Gastrocnemius medialis (tissue), 4 donors: ENCODE results near the gene GREB1L. TPM values are rescaled to one million over a fixed set of nuclear protein-coding genes. Genes with fewer than 3 reads are reported as not detected.

Experiments
- ATAC-seq, 2 donors: fragments of 150-250 bp; one replicate each; pipeline ENCODE4 v1.9.1; 2016
- DNase-seq, 2 donors: peaks; one replicate each; pipeline ENCODE4 v3.0.0-alpha.2; 2019
- H3K27ac ChIP-seq, 4 donors: fragments of 200-600 bp; sonication (generic); 1 replicate in 1 of 4; 2 replicates in 3 of 4; pipeline ENCODE4 v1.5.1; 2016 to 2018; ENCODE audit warnings: mild to moderate bottlenecking in 2 of 4, moderate library complexity in 1 of 4
- H3K27me3 ChIP-seq, 3 donors: fragments of 200-600 bp; sonication (generic) in 2 of 3; 1 replicate in 1 of 3; 2 replicates in 2 of 3; pipeline versions ENCODE4 v1.5.1 to v1.6.0; 2016 to 2019; ENCODE audit warnings: mild to moderate bottlenecking in 1 of 3, moderate library complexity in 1 of 3
- H3K36me3 ChIP-seq, 2 donors: fragments of 200-600 bp; sonication (generic) in 1 of 2; one replicate each; pipeline ENCODE4 v1.5.1; 2017 to 2018
- H3K4me1 ChIP-seq, 2 donors: fragments of 200-600 bp; sonication (generic) in 1 of 2; one replicate each; pipeline ENCODE4 v1.5.1; 2016 to 2017; ENCODE audit warnings: mild to moderate bottlenecking in 2 of 2
- H3K4me3 ChIP-seq, 4 donors: fragments of 200-600 bp; sonication (generic) in 3 of 4; 1 replicate in 1 of 4; 2 replicates in 3 of 4; pipeline ENCODE4 v1.5.1; 2016 to 2019; ENCODE audit warnings: mild to moderate bottlenecking in 2 of 4
- H3K9me3 ChIP-seq, 3 donors: fragments of 200-600 bp; sonication (generic) in 2 of 3; 1 replicate in 1 of 3; 2 replicates in 2 of 3; pipeline ENCODE4 v1.5.1; 2016 to 2019
- POLR2A ChIP-seq, 2 donors: fragments of 450-650 bp; IDR thresholded peaks; one replicate each; pipeline ENCODE4 v1.6.1; 2017; ENCODE audit warnings: antibody characterized with exemption in 2 of 2, mild to moderate bottlenecking in 2 of 2, moderate library complexity in 2 of 2
- in situ Hi-C, 4 donors: fragments of 200-750 bp; cut with MboI; loops; one replicate each; pipeline versions ENCODE4 v1.15.0 to v1.8.0; 2017; ENCODE audit warnings: low sequenced_read_pairs in 4 of 4
- intact Hi-C: fragments of 100-400 bp; cut with DNase I; formaldehyde crosslinking; loops from one replicate; pipeline ENCODE4 v1.15.1; 2023; ENCODE audit warnings: low total_unique reads
- total RNA-seq, 4 donors: library from RNA; depleted of rRNA; stranded (reverse); fragments of >200 nt; gene quantifications; one replicate each; pipeline versions ENCODE4 v1.1.0 to v1.2.3, GENCODE V29; 2016
- TF ChIP-seq, protein P1 (sequence below), 5 experiments: fragments of 450-650 bp in 3 of 5; fragments of 200-600 bp in 2 of 5; sonication (generic) in 2 of 5; IDR thresholded peaks in 4 of 5; conservative IDR thresholded peaks in 1 of 5; 1 replicate in 4 of 5; 2 replicates in 1 of 5; pipeline ENCODE4 v1.5.1; 2016 to 2019; ENCODE audit warnings: antibody characterized with exemption in 5 of 5, mild to moderate bottlenecking in 3 of 5, moderate library complexity in 3 of 5

Gene GREB1L
- total RNA-seq, 4 donors from 2014 or later: 4.4 to 14.4 (median 7.4) TPM

DNA sequence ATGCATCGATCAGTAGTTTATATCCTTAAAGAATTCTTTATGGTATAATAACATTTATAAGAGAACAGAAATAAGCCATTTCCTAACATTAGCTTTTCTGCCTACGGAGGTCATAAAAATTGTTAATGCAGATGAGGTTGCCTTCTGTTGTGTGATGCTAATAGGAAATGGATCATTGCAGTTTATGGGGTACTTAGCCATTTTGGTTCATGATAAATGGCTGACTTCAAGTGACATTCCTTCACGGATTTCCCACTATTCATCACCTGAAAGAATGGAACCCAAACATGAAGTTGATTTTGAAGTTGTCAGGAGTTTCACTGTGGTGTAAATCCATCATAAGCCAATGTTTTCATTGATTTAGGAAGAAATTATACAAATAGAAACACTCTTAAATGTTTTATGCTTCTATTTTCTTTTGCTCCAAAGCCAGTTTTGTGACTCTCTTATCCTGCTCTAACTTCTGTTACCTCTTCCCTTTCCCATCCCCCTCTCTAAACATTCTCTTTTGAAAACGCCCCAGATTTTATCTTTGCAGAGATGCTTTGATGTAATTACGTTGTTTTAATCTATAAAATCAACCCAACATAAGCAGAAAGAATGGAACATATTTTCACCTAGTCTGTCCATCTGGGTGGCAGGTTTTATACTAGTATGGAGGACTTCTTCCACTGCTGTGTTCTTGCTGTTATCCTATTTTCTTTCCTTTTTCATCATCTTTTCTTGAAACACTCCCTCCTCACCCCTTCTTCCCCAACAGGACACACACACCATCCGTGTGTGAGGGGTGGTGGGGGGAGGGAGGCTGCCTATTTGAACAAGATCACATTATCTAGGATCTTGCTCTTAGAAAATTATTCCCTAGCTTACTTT, 58.2 kb downstream of the GREB1L start:
- H3K4me1 ChIP-seq: no peaks in the 10 kb centered on the region
- no peaks in the 10 kb centered on the region for H3K27me3 ChIP-seq
- in situ Hi-C loops (no loop called here), intact Hi-C loops (no loop called here)
- H3K27ac ChIP-seq: no peak overlapping the region
- DNase-seq (no peak), ATAC-seq (no peak)
- TF ChIP-seq, protein P1, sequence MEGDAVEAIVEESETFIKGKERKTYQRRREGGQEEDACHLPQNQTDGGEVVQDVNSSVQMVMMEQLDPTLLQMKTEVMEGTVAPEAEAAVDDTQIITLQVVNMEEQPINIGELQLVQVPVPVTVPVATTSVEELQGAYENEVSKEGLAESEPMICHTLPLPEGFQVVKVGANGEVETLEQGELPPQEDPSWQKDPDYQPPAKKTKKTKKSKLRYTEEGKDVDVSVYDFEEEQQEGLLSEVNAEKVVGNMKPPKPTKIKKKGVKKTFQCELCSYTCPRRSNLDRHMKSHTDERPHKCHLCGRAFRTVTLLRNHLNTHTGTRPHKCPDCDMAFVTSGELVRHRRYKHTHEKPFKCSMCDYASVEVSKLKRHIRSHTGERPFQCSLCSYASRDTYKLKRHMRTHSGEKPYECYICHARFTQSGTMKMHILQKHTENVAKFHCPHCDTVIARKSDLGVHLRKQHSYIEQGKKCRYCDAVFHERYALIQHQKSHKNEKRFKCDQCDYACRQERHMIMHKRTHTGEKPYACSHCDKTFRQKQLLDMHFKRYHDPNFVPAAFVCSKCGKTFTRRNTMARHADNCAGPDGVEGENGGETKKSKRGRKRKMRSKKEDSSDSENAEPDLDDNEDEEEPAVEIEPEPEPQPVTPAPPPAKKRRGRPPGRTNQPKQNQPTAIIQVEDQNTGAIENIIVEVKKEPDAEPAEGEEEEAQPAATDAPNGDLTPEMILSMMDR (IDR thresholded peaks at IDR 0.05 in 4 of 5, conservative IDR thresholded peaks at IDR 0.05 in 1 of 5): no peak
- TF ChIP-seq POLR2A (IDR thresholded peaks at IDR 0.05): no peak
- H3K9me3 ChIP-seq: no peaks in the 10 kb centered on the region
- H3K4me3 ChIP-seq: no peak overlapping the region
- no peaks in the 10 kb centered on the region for H3K36me3 ChIP-seq

DNA sequence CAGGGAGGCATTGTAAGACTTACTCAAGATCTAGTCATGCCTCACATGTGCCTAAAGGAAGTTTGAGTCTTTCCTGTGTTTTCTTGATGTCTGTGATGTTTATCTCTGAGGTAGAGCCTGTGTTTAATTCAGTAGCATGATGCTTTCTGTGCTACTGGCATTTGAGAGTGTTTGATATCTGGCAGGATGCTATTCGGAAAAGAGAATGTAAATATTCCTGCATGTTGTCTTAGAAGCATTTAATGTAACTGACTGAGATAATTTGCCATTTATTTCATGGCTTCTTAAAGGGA, 58.8 kb downstream of the GREB1L start:
- no peak for DNase-seq
- TF ChIP-seq, protein P1 (IDR thresholded peaks at IDR 0.05 in 4 of 5, conservative IDR thresholded peaks at IDR 0.05 in 1 of 5): no peak
- TF ChIP-seq POLR2A (IDR thresholded peaks at IDR 0.05): no peak
- intact Hi-C loops: no loop called here
- no peak overlapping the region for H3K27ac ChIP-seq
- H3K27me3 ChIP-seq: no peaks in the 10 kb centered on the region
- H3K9me3 ChIP-seq: no peaks in the 10 kb centered on the region
- no peaks in the 10 kb centered on the region for H3K4me1 ChIP-seq
- ATAC-seq: no peak
- in situ Hi-C loops: no loop called here
- H3K4me3 ChIP-seq: no peak overlapping the region
- H3K36me3 ChIP-seq: no peaks in the 10 kb centered on the region

DNA sequence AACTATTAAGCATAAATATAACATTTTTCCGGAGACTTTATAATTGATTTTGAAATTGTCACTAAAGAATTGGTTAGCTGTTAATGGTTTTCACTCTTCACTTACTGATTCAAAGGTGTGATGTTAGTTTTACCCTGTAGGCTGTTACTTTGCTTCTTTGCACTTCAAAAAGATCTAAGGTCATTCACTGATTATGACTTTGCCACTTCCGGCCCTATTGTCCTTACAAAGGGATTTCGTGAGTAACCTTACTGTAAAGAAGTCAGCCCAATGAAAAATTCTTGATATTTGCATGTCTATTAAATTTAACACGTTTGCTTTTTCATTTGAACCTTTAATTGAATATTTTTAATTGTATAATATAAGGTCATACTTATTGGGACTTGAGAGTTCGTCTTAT, 61.4 kb downstream of the GREB1L start:
- no peak for TF ChIP-seq POLR2A (IDR thresholded peaks at IDR 0.05)
- TF ChIP-seq, protein P1 (IDR thresholded peaks at IDR 0.05 in 4 of 5, conservative IDR thresholded peaks at IDR 0.05 in 1 of 5): no peak
- in situ Hi-C loops (no loop called here), intact Hi-C loops (no loop called here)
- no peaks in the 10 kb centered on the region for H3K9me3 ChIP-seq
- H3K36me3 ChIP-seq: no peaks in the 10 kb centered on the region
- H3K27me3 ChIP-seq: no peaks in the 10 kb centered on the region
- H3K4me3 ChIP-seq: no peak overlapping the region
- ATAC-seq (no peak), DNase-seq (no peak)
- H3K27ac ChIP-seq: no peak overlapping the region
- H3K4me1 ChIP-seq: no peaks in the 10 kb centered on the region

DNA sequence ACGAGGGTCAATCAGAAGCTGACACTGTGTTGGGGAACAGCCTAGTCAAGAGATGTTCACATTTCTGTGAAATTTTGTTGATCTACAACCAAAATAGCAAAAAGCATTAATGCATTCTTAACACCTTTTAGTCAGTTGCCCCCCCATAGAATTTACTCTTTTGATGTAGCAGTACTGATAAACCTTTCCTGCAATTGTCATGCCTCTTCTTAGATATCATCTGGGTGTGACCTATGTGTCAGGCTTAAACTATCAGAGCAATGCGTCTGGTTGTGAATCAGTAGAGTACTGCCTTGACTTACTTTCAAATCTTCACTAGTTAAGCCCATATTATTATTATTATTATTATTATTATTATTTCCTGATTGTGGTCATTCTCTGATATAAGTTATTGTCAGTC, 61.9 kb downstream of the GREB1L start:
- no peak for DNase-seq
- Histone ChIP-seq H3K36me3 (no peaks in the 10 kb centered on the region), H3K27ac (no peak overlapping the region), H3K27me3 (no peaks in the 10 kb centered on the region), H3K9me3 (no peaks in the 10 kb centered on the region), H3K4me3 (no peak overlapping the region), H3K4me1 (no peaks in the 10 kb centered on the region)
- in situ Hi-C loops (no loop called here), intact Hi-C loops (no loop called here)
- TF ChIP-seq POLR2A (IDR thresholded peaks at IDR 0.05): no peak
- TF ChIP-seq, protein P1 (IDR thresholded peaks at IDR 0.05 in 4 of 5, conservative IDR thresholded peaks at IDR 0.05 in 1 of 5): no peak
- ATAC-seq: no peak

DNA sequence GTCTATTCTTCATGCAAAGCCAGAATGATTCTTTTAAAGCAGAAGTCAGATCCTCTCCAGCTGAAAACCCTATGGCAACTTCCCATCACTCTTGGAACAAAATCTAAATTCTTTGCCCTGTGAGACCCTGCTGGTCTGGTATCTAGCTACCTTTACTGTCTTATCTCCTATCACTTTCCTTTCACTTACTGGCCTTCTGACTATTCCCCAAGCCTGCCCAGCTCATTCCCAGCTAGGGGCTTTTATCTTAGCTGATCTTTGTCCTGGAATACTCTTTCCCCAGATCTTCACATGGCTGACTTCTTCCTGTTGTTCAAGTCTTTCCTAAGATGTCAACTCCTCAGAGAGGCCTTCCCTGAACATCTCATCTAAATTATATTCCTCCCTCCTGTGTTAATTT, 63.6 kb downstream of the GREB1L start:
- H3K27ac ChIP-seq: no peak overlapping the region
- no peaks in the 10 kb centered on the region for H3K4me1 ChIP-seq
- in situ Hi-C loops: no loop called here
- ATAC-seq (no peak), DNase-seq (no peak)
- H3K4me3 ChIP-seq: no peak overlapping the region
- H3K36me3 ChIP-seq: no peaks in the 10 kb centered on the region
- H3K9me3 ChIP-seq: no peaks in the 10 kb centered on the region
- no peaks in the 10 kb centered on the region for H3K27me3 ChIP-seq
- TF ChIP-seq POLR2A (IDR thresholded peaks at IDR 0.05): no peak
- TF ChIP-seq, protein P1 (IDR thresholded peaks at IDR 0.05 in 4 of 5, conservative IDR thresholded peaks at IDR 0.05 in 1 of 5): no peak
- intact Hi-C loops: no loop called here
